Ovary (tissue), 3 donors: ENCODE measurements around the gene TMEM259.

Experiments used
- POLR2A ChIP-seq: fragments of 450-650 bp; IDR thresholded peaks from one replicate; pipeline ENCODE4 v1.6.1; 2017; ENCODE audit warnings: antibody characterized with exemption, mild to moderate bottlenecking, moderate library complexity
- TF ChIP-seq, protein P1 (sequence below), 3 donors: fragments of 450-650 bp in 2 of 3; fragments of 200-600 bp in 1 of 3; IDR thresholded peaks; one replicate each; pipeline versions ENCODE4 v1.5.1 to v1.8.0; 2016 to 2022; ENCODE audit warnings: antibody characterized with exemption in 3 of 3, mild to moderate bottlenecking in 1 of 3
- donor health status: DM: no; HTN: no; CAD: no.

DNA sequence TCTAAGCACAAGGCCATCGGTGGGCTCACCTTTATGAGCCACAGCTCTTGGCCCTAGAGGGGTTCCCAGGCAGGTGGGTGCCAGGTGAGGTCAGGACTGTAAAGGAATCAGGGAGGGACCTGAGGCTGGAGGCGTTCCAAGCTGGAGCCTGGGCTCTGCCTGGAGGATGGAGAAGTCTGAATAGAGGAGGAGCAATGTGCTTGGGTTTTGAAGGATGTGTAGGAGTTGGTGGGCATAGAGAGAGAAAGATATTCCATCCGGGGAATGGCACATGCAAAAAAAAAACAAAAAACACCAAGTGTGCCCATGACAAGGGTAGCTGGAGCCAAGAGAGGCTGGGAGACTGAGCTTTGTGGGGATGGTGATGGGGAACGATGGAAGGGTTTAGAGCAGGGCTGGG lies 18.3 kb downstream of the TMEM259 start:
- TF ChIP-seq, protein P1, sequence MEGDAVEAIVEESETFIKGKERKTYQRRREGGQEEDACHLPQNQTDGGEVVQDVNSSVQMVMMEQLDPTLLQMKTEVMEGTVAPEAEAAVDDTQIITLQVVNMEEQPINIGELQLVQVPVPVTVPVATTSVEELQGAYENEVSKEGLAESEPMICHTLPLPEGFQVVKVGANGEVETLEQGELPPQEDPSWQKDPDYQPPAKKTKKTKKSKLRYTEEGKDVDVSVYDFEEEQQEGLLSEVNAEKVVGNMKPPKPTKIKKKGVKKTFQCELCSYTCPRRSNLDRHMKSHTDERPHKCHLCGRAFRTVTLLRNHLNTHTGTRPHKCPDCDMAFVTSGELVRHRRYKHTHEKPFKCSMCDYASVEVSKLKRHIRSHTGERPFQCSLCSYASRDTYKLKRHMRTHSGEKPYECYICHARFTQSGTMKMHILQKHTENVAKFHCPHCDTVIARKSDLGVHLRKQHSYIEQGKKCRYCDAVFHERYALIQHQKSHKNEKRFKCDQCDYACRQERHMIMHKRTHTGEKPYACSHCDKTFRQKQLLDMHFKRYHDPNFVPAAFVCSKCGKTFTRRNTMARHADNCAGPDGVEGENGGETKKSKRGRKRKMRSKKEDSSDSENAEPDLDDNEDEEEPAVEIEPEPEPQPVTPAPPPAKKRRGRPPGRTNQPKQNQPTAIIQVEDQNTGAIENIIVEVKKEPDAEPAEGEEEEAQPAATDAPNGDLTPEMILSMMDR (IDR thresholded peaks at IDR 0.05): no peak
- TF ChIP-seq POLR2A: no peak
